GM19240 (cell line): ENCODE data around the gene TEX28.
"Not testable (repeated sequence)": the region's sequence is repeated elsewhere in the genome, so short reads cannot be mapped to it uniquely, and the experiment has no call there.

Experiments used
- DNase-seq: peaks from one replicate; pipeline ENCODE4 v3.0.0; 2011; ENCODE audit warnings: low spot score; ENCODE audit not compliant: insufficient read length

The TEX28 gene

GRCh38 chrX:154248076-154248475 lies 46.8 kb downstream of the TEX28 start:
- DNase-seq: not testable (repeated sequence)

GRCh38 chrX:154247377-154248045 lies 47.4 kb downstream of the TEX28 start:
- DNase-seq: not testable (repeated sequence)

DNA sequence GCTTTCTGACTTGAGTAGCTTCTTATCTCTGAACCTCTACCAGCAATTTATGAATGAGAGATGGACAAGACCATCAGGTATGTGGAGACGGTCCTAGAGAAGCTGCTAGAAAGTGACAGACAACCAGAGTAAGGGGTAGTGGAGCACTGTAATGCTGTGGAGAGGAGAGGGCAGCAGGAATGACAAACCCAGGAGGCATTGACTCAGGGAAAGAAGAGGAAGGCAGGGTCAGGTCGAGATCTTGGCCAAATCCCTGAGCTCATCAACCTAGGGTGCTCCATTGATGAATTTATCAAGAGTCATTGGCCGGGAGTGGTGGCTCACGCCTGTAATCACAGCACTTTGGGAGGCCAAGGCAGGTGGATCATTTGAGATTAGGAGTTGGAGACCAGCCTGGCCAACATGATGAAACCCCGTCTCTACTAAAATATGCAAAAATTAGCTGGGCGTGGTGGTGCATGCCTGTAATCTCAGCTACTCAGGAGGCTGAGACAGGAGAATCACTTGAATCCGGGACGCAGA lies 54.9 kb downstream of the TEX28 start:
- peak; percentile 14 for DNase-seq

- DNase-seq: not testable (repeated sequence)
These were observed 55.9 kb downstream of the TEX28 start for GRCh38 chrX:154238939-154239559.

- not testable (repeated sequence) for DNase-seq
These were observed 61.3 kb downstream of the TEX28 start for GRCh38 chrX:154233620-154234019.

GRCh38 chrX:154231443-154231842 lies 63.5 kb downstream of the TEX28 start:
- DNase-seq: not testable (repeated sequence)

DNA sequence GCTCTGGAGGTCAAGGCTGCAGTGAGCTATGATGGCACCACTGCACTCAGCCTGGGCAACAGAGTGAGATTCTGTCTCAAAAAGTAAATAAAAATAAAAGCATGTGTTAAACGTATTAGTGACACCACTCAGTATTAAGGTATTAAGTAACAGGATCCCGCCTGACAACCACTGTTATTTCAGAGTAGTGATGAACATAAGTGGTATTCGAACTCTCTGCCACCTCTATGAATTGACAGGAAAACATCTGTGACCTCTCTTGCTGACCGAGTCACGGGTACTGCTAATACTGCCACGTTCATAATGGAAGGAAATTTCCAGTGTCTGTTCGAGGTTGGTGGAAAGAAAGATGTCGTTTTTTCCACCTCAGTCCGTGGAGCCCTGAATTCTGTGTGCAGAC lies 68.2 kb downstream of the TEX28 start:
- not testable (repeated sequence) for DNase-seq

DNA sequence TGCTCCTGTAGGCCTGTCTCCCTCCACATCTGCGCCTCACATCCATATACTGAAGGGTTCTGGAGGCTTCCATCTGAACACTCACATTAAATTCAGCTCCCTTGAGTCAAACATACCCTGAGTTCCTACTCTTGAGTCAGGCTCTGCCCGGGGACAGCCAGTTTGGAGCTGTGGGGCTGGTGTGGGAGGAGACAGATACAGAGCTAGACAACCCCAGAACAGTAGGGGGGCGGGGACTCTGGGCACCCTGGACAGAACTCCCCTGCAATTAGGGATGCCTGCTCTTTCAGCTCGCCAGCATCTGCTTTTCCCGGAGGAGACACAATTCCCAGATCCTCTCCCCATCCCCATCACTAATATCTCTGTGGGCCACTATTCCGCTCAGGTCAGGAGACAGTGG lies 69.6 kb downstream of the TEX28 start:
- DNase-seq: not testable (repeated sequence)
